KMS-11 (cell line): ENCODE data around the gene EIF4G1.

ENCODE experiments used
- H2AFZ ChIP-seq: fragments of 200-600 bp; sonication (generic); 2 replicates; pipeline ENCODE4 v1.6.1; 2016; ENCODE audit warnings: antibody characterized with exemption, mixed run types, low read depth
- H3K27ac ChIP-seq: fragments of 200-600 bp; sonication (generic); 2 replicates; pipeline ENCODE4 v1.6.1; 2016; ENCODE audit warnings: mild to moderate bottlenecking, mixed run types
- H3K27me3 ChIP-seq: fragments of 200-600 bp; sonication (generic); 2 replicates; pipeline ENCODE4 v1.6.1; 2017; ENCODE audit warnings: mild to moderate bottlenecking, low read depth, mixed run types, moderate library complexity; ENCODE audit not compliant: insufficient read depth
- H3K36me3 ChIP-seq: fragments of 200-600 bp; sonication (generic); 2 replicates; pipeline ENCODE4 v1.6.1; 2017; ENCODE audit warnings: mild to moderate bottlenecking, mixed run types; ENCODE audit not compliant: insufficient read depth
- H3K4me1 ChIP-seq: fragments of 200-600 bp; sonication (generic); 2 replicates; pipeline ENCODE4 v1.6.1; 2016; ENCODE audit warnings: mild to moderate bottlenecking, low read depth, mixed run types; ENCODE audit not compliant: poor library complexity, severe bottlenecking
- H3K4me2 ChIP-seq: fragments of 200-600 bp; sonication (generic); 2 replicates; pipeline ENCODE4 v1.7.0; 2016; ENCODE audit warnings: mild to moderate bottlenecking, mixed run types
- H3K4me3 ChIP-seq: fragments of 200-600 bp; sonication (generic); IDR thresholded peaks from 2 replicates; pipeline ENCODE4 v1.6.1; 2017; ENCODE audit warnings: low read depth, low read length, mixed read lengths; ENCODE audit not compliant: insufficient read depth
- H3K79me2 ChIP-seq: fragments of 200-600 bp; sonication (generic); 2 replicates; pipeline ENCODE4 v1.6.1; 2016; ENCODE audit warnings: low read depth, mixed run types; ENCODE audit not compliant: insufficient read depth
- H3K9ac ChIP-seq: fragments of 200-600 bp; sonication (generic); 2 replicates; pipeline ENCODE4 v1.6.1; 2016; ENCODE audit warnings: mild to moderate bottlenecking, mixed run types
- H4K20me1 ChIP-seq: fragments of 200-600 bp; sonication (generic); 2 replicates; pipeline ENCODE4 v1.6.1; 2016; ENCODE audit warnings: mild to moderate bottlenecking, mixed run types; ENCODE audit not compliant: insufficient read depth
- CTCF ChIP-seq: fragments of 200-600 bp; sonication (generic); conservative IDR thresholded peaks from 2 replicates; pipeline ENCODE4 v1.6.1; 2017; ENCODE audit warnings: low read depth, mild to moderate bottlenecking, antibody characterized with exemption, low read length, moderate library complexity, mixed read lengths

EIF4G1 gene

GRCh38 chr3:184332370-184333090, 18.1 kb downstream of the EIF4G1 start:
- no peak overlapping the region for H3K9ac ChIP-seq
- H3K27ac ChIP-seq = peak overlapping the region; percentile 17; the same call in 1 of the 2 replicates
- peaks cover 12% of the 10 kb centered on the region; the same call in 1 of the 2 replicates for H3K79me2 ChIP-seq
- H3K27me3 ChIP-seq = no peaks in the 10 kb centered on the region
- H2AFZ ChIP-seq = no peak overlapping the region
- H3K4me1 ChIP-seq = peaks cover 3% of the 10 kb centered on the region
- no peak for TF ChIP-seq CTCF
- H4K20me1 ChIP-seq = peaks cover 3% of the 10 kb centered on the region; the same call in 1 of the 2 replicates
- no peak overlapping the region for H3K4me3 ChIP-seq
- no peak overlapping the region for H3K4me2 ChIP-seq
- peaks cover 33% of the 10 kb centered on the region; the same call in 1 of the 2 replicates for H3K36me3 ChIP-seq

GRCh38 chr3:184333190-184333589, 18.8 kb downstream of the EIF4G1 start:
- Histone ChIP-seq H3K27ac (peak overlapping the region; percentile 17; the same call in 1 of the 2 replicates), H4K20me1 (peaks cover 3% of the 10 kb centered on the region; the same call in 1 of the 2 replicates), H3K4me1 (peaks cover 3% of the 10 kb centered on the region), H3K9ac (no peak overlapping the region), H3K4me2 (no peak overlapping the region), H3K4me3 (no peak overlapping the region), H2AFZ (no peak overlapping the region), H3K79me2 (peaks cover 12% of the 10 kb centered on the region; the same call in 1 of the 2 replicates), H3K27me3 (no peaks in the 10 kb centered on the region), H3K36me3 (peaks cover 29% of the 10 kb centered on the region; the same call in 1 of the 2 replicates)
- TF ChIP-seq CTCF = no peak

GRCh38 chr3:184333700-184334099, 19.3 kb downstream of the EIF4G1 start:
- Histone ChIP-seq H3K4me1 (peaks cover 3% of the 10 kb centered on the region), H3K27ac (peak overlapping the region; percentile 17; the same call in 1 of the 2 replicates), H3K36me3 (peaks cover 24% of the 10 kb centered on the region; the same call in 1 of the 2 replicates), H3K79me2 (peaks cover 12% of the 10 kb centered on the region; the same call in 1 of the 2 replicates), H3K9ac (no peak overlapping the region), H3K27me3 (no peaks in the 10 kb centered on the region), H2AFZ (no peak overlapping the region), H3K4me2 (no peak overlapping the region), H3K4me3 (no peak overlapping the region), H4K20me1 (peaks cover 3% of the 10 kb centered on the region; the same call in 1 of the 2 replicates)
- TF ChIP-seq CTCF = no peak

GRCh38 chr3:184334470-184335158, 20.2 kb downstream of the EIF4G1 start:
- Histone ChIP-seq H3K27me3 (no peaks in the 10 kb centered on the region), H3K79me2 (peaks cover 11% of the 10 kb centered on the region; the same call in 1 of the 2 replicates), H3K9ac (no peak overlapping the region), H4K20me1 (peaks cover 3% of the 10 kb centered on the region; the same call in 1 of the 2 replicates), H2AFZ (no peak overlapping the region), H3K36me3 (peaks cover 15% of the 10 kb centered on the region; the same call in 1 of the 2 replicates), H3K4me3 (no peak overlapping the region), H3K27ac (peak overlapping the region; percentile 54; the same call in 1 of the 2 replicates), H3K4me2 (no peak overlapping the region), H3K4me1 (peaks cover 3% of the 10 kb centered on the region)
- no peak for TF ChIP-seq CTCF
